GM19240 (cell line): ENCODE measurements around the gene ABLIM2.

Source experiments
- DNase-seq: peaks from one replicate; pipeline ENCODE4 v3.0.0; 2011; ENCODE audit warnings: low spot score; ENCODE audit not compliant: insufficient read length

Gene ABLIM2

DNA sequence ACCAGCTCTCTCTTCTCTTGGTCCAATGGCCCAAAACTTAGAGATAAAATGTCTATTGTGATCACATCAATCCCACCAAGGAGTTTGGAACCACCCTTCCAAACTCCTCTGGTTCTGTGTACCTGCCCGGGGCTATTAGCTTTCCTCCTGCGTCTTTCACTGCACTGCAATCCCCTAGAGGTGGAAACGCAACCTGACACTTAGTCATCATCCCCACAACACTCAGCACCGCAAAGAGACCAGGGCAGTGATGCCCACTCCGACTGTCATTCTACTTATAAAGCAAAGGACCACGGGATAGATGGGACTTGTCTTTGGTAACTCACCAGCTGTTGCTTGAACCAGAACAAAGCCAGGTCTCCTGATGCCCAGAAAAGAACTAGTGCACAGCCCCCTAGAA is 240.9 kb downstream of the ABLIM2 start:
- no peak for DNase-seq

DNA sequence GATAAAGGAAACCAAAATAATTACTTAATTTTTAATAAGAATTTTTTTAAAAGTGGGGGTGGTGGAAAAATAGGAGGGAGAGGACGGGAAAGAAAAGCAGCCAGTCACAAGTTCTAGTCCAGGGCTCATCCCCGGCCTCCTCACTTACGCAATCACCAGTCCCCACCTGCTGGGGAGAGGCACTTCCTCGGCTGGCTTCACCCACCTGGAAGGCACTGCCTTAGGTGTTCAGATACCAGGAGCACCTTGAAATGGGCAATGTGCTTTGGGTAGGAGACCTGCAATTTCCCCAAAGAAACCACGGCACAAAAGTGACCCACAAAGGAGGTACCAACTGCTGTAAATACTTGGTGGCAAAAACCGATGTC is 242.8 kb downstream of the ABLIM2 start:
- DNase-seq, result no peak
